ENCODE results near the gene SYNPR.

The SYNPR gene

DNA sequence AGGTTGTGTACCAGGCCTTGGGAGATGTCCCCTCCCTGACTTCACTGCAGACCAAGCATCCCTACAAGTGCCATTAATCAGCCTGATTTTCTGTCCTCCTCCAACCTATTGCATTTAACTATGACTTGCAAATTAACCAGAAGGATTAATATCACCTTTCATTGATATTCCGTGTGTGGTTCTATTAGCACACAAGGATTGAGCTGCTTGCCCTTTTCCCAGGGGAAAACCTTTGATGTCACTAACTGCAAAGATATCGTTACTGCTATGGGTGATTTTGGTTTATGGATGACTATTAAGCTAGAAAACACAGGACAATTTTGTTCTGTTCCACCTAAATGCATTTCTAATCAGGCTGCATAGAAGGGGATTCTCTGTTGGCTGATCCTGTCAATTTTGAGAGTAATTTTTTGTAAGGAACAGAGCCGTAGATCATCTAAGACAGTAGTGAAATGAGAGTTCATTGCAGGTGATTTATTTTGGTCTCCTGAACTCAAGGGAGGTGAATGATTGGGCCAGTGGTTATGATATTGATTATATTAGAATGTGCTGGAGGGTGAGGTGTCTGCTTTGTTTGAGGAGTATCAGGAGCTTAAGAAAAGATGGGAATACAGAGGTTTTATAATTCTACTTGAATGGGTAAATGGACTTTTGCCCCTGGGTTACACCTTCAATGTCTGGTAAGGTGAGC lies 196.9 kb downstream of the SYNPR start:
- no peak for DNase-seq

DNA sequence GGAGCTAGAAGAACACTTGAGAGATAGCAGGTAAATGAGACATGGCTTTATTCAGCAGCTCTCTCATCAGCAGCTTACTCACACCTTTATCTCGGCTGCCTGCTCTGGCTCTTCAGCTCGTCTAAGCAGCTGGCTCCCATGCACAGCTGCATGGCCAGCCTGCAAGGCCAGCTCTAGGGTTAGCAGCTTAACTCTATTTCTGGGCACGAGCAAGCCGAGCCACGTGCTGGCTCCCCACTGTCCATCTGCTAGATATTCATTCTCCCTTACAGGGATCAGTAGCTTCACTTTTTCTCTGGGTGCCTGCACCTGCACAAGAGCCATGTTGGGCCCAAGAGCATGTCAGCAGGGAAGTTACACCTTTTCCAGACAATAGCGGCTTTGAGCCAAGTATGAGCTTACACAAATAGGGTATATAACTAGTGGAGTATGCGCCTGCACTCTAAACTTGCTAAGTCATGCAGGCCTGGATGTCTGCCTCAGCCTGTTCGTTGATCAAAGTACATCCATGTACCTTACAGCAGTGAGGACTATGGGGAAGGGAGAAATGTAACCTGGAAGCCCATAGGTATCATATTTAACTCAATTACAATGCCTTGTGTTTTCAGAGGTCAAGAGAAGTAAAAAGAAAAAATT lies 199.5 kb downstream of the SYNPR start:
- no peak for DNase-seq

DNA sequence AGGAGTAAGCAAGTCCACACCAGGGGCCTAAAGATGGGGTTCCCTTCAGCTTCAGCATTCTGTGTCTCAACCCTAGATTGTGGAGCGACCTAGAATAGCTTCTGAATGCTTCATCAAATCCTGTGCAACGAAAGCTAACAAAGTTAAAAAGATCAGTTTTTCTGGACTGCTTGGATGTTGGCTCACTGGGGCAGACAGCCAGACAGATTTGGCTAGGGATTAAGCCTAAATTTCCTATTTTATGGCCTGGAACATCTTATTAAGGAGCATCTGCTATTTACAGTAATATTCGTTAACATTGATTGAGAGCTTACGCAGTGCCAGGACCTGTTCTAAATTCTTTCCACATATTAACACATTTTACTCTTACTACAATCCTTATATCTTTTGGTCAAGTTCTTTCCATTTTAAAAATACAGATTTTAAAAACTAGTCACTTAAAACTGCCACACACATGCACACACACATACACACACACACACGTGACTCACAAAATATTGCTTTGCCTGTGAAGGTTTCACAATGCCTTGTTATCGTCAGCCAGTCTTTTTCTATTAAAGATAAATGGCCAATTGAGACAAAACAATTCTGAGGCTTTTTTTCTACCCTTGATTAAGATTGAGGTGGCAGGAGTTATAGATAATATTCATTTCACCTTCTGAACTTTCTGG lies 201.0 kb downstream of the SYNPR start:
- no peak for DNase-seq

- DNase-seq = no peak
Measured at GRCh38 chr3:63479661-63480035, 201.5 kb downstream of the SYNPR start.

- no peak for DNase-seq
Measured at GRCh38 chr3:63481627-63482026, 203.5 kb downstream of the SYNPR start.

DNA sequence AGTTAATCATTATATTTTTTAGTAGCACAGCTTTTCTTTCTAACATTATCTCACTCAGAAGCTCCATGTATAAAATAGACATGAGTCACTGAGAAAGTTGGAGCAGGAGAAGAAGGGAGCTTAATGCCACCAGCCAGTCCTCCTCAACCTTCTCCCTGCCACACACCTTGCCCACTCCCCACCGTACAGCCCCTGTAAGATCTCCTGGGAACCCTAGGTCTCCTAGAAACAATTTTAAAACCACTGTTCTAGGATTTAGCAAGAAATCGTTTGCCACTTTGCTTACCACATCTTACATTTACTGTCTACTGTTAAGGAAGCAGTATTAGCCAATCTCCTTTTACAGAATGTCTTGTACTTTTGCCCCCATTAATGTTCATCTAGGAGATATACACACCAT lies 204.2 kb downstream of the SYNPR start:
- no peak for DNase-seq

- no peak for DNase-seq
Measured at GRCh38 chr3:63492464-63492863, 214.4 kb downstream of the SYNPR start.

- peak; percentile 60 for DNase-seq
Measured at GRCh38 chr3:63493101-63493500, 215.0 kb downstream of the SYNPR start.

GRCh38 chr3:63494646-63495045 lies 216.5 kb downstream of the SYNPR start:
- DNase-seq = no peak

GRCh38 chr3:63497641-63498040 lies 219.5 kb downstream of the SYNPR start:
- DNase-seq = no peak

- no peak for DNase-seq
Measured at GRCh38 chr3:63500196-63500595, 222.1 kb downstream of the SYNPR start.

GRCh38 chr3:63508305-63508704 lies 230.2 kb downstream of the SYNPR start:
- DNase-seq = no peak

- no peak for DNase-seq
Measured at GRCh38 chr3:63508771-63509170, 230.7 kb downstream of the SYNPR start.

DNA sequence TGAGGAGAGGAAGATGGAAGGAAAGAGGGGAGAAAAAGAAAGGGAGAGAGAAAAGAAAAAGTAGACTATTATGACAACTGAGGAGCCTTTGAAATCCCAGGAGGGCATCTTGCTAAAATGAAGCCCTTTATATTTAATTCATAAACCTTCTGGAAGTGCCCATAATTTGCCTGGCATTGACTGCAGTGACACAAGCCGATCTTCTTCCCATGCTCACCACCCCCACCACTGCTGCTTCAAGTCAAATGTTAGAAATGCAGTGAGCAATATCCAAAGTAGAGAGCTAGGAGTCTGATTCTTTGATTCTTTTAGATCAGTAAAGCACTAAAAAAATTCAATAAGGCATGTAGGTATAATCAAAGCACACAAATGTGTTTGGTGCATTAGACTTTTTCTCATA lies 235.7 kb downstream of the SYNPR start:
- DNase-seq = no peak

DNA sequence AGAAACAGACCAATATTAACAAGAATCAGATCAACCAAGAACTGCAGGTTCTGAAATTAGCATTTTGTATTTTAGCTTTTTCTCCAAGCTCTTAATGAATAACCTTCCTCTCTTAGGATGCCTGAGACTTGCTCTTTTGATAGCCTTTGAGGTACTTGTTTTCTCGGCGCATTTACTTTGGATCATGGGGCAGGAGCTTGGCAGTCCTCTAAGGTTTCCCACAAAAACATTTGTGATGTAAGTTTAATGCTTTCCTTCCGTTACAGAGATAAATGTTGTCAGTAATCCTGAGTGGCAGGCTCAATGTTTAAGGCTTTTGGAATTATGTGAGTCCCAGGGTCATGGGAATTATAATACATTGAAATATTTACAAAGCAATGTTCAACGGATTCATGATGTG lies 236.6 kb downstream of the SYNPR start:
- no peak for DNase-seq

DNA sequence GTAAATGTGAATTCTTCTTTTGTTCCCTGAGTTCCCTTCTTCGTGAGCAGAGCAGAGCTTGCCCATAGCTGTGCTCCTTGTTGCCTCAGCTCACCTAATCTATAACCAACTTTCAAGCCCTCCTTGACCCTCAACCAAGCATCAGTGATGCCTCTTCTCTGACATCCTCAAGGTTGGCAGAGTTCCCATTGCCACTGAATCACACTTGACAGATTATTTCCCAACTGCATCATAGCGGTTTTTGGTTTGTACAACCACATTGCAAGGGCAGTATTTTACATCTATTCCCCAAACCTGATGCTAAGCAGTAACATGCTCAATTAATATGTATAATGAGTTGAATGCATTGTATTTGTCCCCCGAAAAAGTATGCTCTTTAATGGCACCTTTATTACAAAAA lies 241.3 kb downstream of the SYNPR start:
- peak; percentile 55 for DNase-seq

GRCh38 chr3:63521657-63522056 lies 243.5 kb downstream of the SYNPR start:
- no peak for DNase-seq

DNA sequence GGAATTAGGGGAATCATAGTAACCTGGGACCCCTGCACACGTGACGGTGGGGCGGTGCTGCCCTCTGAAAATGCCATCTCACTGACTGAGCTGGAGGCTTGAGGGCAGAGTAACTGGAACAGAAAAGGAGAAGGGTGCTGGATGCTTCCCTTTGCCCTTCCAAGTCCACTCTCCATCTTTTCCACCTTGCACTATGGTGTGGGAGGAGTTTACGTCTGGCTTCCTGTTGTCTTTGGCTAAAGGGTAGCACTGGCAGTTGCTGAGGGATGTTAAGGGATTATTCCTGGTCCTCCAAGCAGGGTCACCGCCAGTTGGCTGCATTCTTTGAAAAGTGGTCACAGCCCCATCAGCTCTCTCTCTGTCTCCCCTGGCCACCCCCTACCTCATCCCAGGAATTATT lies 245.0 kb downstream of the SYNPR start:
- DNase-seq = peak; percentile 18

DNA sequence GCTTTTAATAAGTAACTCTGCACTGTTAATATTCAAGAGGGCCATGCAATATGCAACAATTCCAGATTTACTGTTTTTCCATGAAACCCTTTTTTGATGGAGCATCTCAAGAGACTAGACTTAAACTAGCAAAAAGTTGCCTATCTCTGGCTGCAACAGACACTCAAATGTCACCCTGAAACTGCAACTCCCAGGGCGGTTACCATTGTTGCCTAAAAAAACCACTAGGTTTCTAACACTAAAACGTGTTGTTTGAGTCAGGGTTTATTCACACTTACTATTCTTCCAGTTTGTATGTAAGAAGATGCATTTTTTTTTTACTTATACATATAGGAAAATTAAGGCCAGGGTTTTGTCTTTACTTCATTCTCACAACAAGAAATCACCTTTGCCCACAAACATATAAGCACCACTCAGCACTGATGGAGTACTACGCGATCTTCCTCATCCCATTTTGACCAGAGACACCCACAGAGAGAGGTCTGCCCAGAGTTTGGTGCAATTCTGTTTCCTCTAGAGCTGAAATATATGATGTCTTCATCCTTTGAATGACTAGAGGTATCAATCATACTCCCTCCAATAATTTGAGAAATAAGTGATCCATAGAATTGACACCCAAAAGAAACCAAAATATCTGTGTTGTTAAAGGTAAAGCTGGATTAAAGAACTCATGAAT lies 250.4 kb downstream of the SYNPR start:
- DNase-seq = no peak

GRCh38 chr3:63532521-63532920 lies 254.4 kb downstream of the SYNPR start:
- no peak for DNase-seq

DNA sequence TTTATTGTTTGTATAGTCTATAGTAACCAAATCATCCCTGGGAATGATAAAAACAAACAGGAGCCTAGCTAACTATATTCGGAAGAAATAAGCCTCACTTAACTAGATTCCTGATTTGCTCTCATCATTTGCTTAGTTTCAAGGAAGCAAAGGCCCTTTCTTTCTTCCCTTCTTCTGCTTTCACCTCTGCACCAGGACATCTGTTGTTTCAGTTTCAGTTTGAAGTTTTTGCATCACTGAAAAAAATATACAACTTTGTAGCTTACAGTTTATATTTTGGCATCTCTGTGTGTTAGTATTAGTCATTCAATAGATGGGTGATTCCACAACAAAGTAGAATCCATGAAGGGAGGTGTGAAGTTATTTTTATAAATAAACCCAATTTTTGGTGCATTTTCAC lies 260.8 kb downstream of the SYNPR start:
- no peak for DNase-seq

DNA sequence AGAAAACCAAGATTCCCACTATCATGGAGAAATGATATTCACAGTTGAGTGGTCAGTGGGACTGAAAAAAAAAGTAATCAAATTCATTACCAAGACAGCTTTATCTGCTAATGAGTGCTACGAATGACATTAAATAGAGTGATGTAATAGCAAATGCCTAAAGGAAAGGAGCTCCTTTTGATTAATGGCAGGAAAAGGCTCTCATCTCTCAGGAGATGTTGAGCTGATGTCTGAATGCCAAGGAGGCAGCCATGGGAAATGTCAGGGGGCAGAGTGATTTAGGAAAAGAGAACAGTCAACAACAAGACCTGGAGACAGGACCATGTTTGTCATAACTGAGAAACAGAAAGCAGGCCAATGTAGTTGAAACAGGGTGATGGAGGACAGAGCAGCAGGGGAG lies 277.7 kb downstream of the SYNPR start:
- DNase-seq = no peak

DNA sequence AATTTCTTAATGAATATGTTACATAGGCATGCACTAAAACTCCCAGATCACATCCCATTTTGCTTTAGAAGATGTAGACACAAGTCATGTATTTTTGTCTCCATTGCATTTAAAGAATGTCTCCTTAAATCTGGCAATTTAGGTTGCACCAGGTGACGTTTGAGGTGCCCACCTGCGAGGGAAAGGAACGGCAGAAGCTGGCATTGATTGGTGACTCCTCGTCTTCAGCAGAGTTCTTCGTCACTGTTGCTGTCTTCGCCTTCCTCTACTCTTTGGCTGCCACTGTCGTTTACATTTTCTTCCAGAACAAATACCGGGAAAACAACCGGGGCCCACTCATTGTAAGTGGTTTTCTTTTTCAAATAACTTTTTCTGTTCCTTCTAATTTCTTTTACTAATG lies 278.3 kb downstream of the SYNPR start:
- DNase-seq = no peak

DNA sequence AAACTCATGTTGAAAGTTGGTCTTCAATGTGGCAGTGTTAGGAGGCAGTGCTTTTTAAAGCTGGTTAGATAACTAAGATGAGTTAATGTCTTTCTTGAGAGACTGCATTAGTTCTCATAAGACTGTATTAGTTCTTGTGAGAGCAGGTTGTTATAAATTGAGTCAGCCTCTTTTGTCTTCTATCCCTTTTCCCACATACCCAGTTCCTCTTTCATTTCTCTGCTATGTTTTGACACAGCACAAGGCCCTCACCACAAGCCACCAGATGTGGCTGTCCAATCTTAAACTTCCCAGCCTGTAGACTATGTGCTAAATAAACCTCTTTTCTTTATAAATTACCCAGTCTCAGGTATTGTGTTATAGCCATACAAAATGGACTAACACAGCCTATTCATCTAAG lies 279.8 kb downstream of the SYNPR start:
- no peak for DNase-seq
